ENCODE data around the gene UPK1A.

UPK1A gene

GRCh38 chr19:35666251-35666913 lies at the start of gene UPK1A:
Gene UPK1A, plus strand, starts transcription at chr19:35666517. Its CDS starts 296 bp downstream, at chr19:35666813.
- in situ Hi-C loops (cut with MboI; ENCODE audit: low sequenced_read_pairs), result no loop called here

GRCh38 chr19:35618857-35619256 lies 47.5 kb upstream of the UPK1A start:
- in situ Hi-C loops (cut with MboI; ENCODE audit: low sequenced_read_pairs), result no loop called here

- in situ Hi-C loops (cut with MboI; ENCODE audit: low sequenced_read_pairs), result no loop called here
These were observed 46.9 kb upstream of the UPK1A start for GRCh38 chr19:35619290-35619923.

- in situ Hi-C loops (cut with MboI; ENCODE audit: low sequenced_read_pairs), result no loop called here
These were observed 46.3 kb upstream of the UPK1A start for GRCh38 chr19:35620001-35620400.

- in situ Hi-C loops (cut with MboI; ENCODE audit: low sequenced_read_pairs), result no loop called here
These were observed 44.6 kb upstream of the UPK1A start for GRCh38 chr19:35621708-35622107.

GRCh38 chr19:35622750-35623149 lies 43.6 kb upstream of the UPK1A start:
- in situ Hi-C loops (cut with MboI; ENCODE audit: low sequenced_read_pairs), result no loop called here

- in situ Hi-C loops (cut with MboI; ENCODE audit: low sequenced_read_pairs), result no loop called here
These were observed 42.8 kb upstream of the UPK1A start for GRCh38 chr19:35623327-35624010.

GRCh38 chr19:35628264-35628564 lies 38.1 kb upstream of the UPK1A start:
- in situ Hi-C loops (cut with MboI; ENCODE audit: low sequenced_read_pairs), result no loop called here

- in situ Hi-C loops (cut with MboI; ENCODE audit: low sequenced_read_pairs), result no loop called here
These were observed 37.6 kb upstream of the UPK1A start, which contains the start of gene RBM42 for GRCh38 chr19:35628565-35629331. Gene RBM42, plus strand, starts transcription at chr19:35629036. Its CDS starts 118 bp downstream, at chr19:35629154.

- in situ Hi-C loops (cut with MboI; ENCODE audit: low sequenced_read_pairs), result no loop called here
These were observed 37.0 kb upstream of the UPK1A start for GRCh38 chr19:35629332-35629633.

- in situ Hi-C loops (cut with MboI; ENCODE audit: low sequenced_read_pairs), result no loop called here
These were observed 32.4 kb upstream of the UPK1A start for GRCh38 chr19:35633727-35634440.

- in situ Hi-C loops (cut with MboI; ENCODE audit: low sequenced_read_pairs), result no loop called here
These were observed 29.7 kb upstream of the UPK1A start for GRCh38 chr19:35636651-35637050.

- in situ Hi-C loops (cut with MboI; ENCODE audit: low sequenced_read_pairs), result no loop called here
These were observed 29.2 kb upstream of the UPK1A start for GRCh38 chr19:35637165-35637564.

- in situ Hi-C loops (cut with MboI; ENCODE audit: low sequenced_read_pairs), result no loop called here
These were observed 27.0 kb upstream of the UPK1A start for GRCh38 chr19:35639321-35639639.

- in situ Hi-C loops (cut with MboI; ENCODE audit: low sequenced_read_pairs), result no loop called here
These were observed 26.5 kb upstream of the UPK1A start for GRCh38 chr19:35639863-35640262.

GRCh38 chr19:35641515-35642151 lies 24.7 kb upstream of the UPK1A start, which contains the start of gene ETV2:
Gene ETV2, plus strand, starts transcription at chr19:35641745. Its CDS starts 716 bp downstream, at chr19:35642461.
- in situ Hi-C loops (cut with MboI; ENCODE audit: low sequenced_read_pairs), result no loop called here

GRCh38 chr19:35642312-35642711 lies 24.0 kb upstream of the UPK1A start:
- in situ Hi-C loops (cut with MboI; ENCODE audit: low sequenced_read_pairs), result no loop called here

GRCh38 chr19:35642798-35643254 lies 23.5 kb upstream of the UPK1A start:
- in situ Hi-C loops (cut with MboI; ENCODE audit: low sequenced_read_pairs), result no loop called here

GRCh38 chr19:35643255-35644205 lies 22.8 kb upstream of the UPK1A start:
- in situ Hi-C loops (cut with MboI; ENCODE audit: low sequenced_read_pairs), result no loop called here
